LoVo (cell line): ENCODE results near the gene UST.
A peak's percentile ranks its signal among the peaks of the same experiment; 100 is the strongest.
"Not testable (repeated sequence)": the region's sequence is repeated elsewhere in the genome, so short reads cannot be mapped to it uniquely, and the experiment has no call there.

Experiments
- DNase-seq: peaks from one replicate; pipeline ENCODE4 v3.0.0-alpha.2; 2016; ENCODE audit warnings: low spot score

The UST gene

DNA sequence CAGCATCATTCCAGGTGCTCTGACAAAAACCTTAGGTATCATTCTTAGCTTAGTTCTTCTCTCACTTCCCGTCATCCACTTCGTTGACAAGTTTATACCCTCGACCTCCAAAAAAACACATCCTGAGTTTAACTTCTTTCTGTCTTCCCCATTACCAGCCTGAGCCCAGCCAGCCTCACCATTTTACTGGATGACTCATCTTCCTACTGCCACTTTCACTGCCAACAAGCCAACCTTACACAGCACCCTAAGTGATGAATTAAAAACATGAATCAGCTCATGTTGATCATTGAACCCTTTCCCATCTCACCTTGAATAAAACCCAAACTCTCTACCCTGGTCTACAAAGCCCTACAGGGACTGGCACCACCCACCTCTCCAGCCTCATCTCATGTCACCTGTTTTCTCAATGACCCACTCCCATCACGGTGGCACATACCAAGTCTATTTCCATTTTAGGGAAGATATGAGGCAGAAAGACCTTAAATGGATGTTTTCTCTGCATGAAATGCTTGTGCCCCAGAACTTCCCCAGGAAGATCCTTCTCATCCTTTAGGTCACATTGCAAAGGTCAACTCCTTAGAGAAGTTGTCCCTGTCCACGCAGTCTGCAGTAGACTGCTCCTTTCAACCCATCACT is 9.9 kb upstream of the UST start:
- DNase-seq: peak; percentile 8

DNA sequence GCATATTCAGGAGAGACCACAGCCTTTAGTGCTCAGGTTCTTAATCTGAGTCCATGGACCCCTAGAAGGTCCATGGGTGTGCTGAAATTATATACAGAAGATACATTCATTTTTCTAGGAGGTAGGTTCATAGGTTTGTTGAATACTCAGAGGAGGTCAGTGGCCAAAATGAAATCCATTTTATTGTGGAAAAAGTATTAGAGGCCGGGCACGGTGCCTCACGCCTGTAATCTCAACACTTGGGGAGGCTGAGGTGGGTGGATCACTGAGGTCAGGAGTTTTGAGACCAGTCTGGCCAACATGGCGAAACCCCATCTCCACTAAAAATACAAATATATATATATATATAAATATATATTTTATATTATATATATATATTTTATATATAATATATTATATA is 9.0 kb upstream of the UST start:
- no peak for DNase-seq

DNA sequence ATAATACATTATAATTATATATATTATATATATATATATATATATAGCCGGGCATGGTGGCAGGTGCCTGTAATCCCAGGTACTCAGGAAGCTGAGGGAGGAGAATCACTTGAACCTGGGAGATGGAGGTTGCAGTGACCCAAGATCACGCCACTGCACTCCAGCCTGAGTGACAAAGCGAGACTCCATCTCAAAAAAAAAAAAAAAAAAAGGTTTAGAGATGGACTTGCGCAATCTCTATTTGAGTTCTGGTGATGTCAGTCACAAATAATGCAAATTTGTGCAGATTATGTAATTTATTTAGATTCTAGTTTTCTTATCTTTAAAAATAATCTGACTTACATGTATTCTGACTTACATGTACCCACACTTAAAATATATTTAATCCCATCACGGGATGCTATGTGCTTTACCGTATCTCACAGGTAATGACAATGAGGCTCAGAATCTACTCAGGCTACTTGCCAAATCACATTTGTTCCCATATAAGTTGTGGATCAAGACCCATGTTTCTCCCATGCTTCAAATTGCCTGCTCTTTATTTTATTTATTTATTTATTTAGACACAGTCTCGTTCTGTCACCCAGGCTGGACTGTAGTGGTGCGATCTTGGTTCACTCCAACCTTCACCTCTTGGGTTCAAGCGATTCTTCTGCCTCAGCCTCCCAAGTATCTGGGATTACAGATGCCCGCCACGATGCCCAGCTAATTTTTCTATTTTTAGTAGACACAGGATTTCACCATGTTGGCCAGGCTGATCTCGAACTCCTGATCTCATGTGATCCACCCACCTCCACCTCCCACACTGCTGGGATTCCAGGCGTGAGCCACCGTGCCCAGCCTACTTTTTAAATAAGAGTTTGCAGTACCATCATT is 7.6 kb upstream of the UST start:
- no peak for DNase-seq

DNA sequence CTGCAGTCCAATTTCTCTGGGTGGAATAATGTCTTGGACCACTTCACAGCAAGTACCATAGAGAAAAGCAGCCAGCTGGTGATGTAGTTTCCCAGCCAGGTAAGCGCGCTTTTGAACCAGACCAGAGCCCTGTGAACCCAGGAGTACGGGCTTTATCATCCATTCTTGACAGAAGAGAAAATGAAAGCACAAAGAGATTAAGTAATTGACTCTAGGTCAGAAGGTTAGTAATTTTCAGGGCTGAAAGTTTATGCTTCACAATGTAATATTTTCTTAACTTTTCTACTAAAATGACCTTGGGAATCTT is 7.1 kb upstream of the UST start:
- DNase-seq: no peak

DNA sequence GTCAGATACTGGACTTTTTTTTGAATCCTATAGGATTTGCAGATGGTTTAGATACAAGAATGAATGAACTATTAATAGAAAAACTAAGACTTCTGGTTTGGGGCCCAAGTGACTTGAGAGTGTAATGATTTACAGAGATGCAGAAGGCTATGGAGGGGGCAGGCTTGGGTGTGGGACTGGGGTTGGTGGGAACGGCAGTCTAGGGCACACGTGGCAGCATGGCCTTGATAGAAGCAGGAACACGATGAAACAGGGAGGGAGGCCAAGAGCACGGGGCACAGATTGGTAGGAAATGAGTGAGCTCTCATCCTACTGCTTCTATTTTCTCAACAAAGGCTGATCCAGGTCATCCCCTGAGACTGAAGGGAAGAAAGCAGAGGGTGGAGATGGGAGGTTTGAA is 3.4 kb upstream of the UST start:
- DNase-seq: no peak

DNA sequence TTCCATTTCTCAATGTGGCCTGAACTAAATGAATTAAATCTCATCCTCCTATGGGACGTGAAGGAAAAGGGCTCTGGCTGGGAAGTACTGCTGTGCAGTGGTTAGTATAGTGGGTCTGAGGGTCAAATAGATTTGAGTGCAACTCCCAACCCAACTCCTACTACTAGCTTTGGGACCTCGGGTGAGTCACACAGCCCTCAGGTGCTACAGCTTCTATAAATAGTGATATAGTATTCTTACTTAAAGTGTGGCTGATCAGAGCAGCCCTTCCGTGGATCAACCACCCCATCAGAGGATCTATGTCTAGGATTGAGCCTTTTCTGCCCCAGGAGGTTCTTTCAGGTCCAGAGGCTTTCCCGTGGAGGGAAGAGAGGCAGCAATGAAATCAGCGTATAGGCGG is 904 bp upstream of the UST start:
- peak; percentile 31 for DNase-seq

DNA sequence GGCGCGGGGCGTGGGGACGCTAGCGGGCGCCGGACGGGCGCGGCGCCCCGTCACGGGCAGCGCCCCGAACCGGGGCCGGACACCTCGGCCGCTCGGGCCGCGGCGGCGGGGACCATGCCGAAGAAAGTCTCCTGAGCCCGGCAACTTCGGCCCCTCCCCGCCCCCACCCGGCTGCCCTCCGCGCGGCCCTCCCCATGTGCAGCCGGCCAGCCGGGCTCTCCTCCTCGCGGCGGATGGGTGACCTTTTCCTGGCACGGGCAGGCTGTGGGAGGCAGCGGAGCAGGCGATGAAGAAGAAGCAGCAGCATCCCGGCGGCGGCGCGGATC is 278 bp downstream of the UST start:
- DNase-seq: peak; percentile 32

DNA sequence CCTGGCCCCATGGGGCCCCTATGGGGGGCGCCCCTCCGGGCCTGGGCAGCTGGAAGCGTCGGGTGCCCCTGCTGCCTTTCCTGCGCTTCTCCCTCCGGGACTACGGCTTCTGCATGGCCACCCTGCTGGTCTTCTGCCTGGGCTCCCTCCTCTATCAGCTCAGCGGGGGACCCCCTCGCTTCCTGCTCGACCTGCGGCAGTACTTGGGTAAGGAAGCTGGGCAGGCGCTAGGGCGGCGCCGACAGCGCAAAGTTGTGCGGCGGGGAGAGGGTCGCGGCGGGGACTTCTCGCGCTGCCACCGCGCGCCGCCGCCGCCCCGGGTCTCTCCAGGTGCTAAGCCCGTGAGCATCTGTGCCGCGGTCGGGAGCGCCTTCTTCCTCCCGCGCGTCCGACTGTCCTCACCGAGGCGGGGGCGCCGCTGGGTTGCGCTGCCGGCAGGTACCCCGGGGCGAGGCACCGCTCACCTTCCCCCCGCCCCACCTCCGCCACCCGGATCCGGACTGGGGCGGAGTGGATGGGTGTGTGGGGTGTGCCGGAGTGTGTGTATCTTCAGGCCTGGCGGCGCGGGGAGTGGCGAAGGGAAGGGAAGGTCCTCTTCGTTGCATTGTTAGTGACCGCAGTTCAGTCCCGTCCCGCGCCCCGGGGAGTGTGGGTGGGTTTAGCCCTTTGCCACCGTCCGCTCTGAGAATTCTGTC is 788 bp downstream of the UST start:
- peak; percentile 56 for DNase-seq

DNA sequence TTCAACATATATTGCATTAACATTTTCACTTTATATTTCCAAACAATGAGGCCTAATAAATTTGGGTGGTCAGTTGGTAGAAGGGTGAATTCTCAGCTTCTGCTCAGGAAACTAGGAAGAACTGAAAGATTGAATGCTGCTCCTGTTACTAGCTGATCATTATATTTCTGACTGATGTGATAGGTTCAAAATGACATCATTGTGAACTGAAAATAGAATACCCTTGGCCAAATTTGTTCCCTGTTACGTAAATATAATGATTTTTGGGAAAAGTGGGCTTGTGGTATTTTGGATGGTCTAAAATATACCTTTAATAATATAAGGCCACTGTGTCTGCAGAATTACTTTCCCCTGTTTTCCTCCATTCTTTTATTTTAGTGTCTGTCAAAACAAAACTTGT is 2.8 kb downstream of the UST start:
- no peak for DNase-seq

DNA sequence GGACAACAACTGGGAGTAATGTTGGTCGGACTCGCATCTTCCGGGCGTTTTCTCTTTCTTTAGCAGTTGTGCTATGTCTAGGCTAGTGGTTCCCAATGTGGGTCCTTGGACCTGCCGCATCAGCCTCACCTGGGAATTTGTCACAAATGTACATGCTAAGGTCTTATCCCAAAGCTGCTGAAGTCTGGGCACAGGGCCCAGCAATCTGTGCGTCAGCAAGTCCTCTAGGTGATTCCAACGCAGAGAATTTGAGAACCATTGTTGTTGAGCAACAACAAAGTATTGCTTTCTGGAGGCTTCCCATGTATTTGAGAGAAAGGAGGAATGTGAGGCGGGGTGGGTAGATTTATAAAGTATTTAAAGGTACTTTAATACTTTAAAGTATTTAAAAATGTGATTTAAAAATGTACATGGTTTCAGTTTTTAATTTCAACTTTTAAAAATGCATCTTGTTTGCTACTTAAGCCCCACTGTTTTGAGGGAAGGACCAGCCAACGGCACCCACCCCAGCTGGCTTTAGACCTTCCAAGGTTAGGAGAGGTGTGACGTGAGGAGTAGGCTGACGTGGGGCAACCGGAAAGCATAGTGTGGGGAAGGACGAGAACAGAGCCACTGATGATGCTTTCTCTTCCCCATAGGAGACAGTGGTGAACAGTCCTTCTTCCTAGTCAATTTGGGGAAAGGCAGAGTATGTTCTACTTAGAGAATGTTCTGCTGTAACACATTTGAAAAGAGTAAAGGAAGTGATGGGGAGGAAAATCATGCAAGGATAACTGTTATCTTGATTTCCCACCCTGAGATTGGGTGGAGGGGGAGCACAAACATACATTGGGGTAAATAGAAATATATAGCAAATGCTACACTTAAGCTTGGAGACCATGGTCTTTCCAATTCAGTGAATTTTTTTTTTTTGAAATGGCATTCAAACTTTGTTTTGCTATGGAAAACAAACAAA is 4.3 kb downstream of the UST start:
- no peak for DNase-seq

DNA sequence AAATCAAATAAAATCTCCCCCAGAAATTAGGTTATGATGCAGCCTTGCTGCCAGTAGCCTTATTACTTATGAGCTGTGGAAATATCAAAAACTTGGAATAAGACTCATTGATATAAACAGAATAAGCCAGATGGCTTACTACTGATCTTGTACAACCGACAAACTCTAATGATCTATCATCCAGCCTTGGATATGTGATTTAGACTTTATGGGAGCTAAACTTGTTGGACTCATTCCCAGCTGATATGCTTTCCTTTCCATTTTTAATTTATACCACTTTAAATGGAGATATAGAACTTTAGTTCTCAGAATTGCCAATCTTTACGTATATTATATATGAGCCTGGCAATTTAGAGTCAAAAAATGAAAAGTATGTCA is 5.0 kb downstream of the UST start:
- DNase-seq: no peak

DNA sequence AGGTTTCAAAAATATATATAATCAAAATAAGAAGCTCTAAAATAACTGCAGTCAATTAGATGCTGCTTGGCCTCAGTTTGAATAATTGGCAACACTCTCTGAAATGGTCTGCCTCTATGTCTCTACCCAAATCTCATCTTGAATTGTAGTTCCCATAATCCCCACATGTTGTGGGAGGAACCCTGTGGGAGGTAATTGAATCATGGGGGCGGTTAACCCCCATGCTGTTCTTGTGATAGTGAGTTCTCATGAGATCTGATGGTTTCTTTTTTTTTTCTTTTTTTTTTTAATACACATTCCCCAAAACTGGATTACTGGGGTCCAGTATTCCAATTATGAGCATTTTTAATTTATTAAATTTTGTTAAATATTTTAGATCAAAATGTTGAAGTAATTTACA is 8.5 kb downstream of the UST start:
- not testable (repeated sequence) for DNase-seq

DNA sequence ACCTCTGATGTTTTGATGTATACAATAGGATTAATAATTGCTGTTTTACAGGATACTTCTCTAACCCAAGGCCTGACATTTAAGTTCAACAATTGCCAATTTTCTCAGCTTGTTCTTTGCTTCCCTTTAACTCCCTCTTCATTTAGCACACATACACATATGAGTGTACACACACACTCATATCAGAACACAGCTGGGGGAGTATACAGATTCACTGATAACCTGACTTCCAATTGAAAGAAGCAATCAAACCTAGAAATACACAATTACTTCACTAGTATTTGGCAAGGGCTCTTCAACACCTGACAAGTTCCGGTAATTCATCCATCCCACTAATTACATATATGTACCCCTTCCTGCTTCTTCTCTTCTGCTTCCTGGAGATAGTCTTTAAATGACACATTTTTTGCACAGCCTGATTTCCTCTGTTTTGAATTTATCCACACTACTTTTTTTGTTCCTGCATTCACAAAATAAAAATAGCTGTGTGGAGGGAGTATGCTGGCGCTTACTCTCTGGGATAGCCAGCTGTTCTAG is 11.2 kb downstream of the UST start:
- no peak for DNase-seq

DNA sequence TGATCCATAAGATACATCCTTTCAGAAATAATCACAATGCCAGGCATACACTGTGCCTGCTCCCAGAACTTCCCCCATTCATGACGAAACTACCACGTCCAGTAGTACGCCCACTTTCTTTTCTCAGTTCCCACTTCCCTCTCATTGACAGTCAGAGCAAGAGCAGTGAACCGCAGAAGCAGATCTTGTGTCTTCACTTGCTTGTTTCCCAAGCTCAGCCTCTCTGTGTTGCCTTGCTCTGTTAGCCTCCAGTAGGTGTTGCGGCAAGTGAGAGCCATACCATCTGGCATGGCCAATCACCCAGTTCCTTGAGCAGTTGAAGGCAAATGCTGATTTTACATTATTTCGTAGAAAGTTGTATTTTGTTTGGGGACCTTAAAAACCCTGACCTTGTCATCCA is 11.7 kb downstream of the UST start:
- DNase-seq: no peak

DNA sequence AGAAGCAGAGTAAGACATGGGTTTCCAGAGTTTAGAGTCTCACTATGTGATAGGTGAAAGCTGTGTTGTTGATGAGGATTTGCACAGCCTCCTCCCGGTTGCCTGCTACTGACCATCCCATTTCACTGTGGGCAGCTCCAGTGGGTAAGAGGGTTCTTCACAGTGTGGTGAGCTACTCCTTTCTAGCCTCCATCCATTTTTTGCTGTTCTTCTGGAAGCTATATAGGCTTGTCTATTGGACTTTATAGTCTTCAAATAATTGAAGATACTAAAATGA is 13.4 kb downstream of the UST start:
- no peak for DNase-seq

DNA sequence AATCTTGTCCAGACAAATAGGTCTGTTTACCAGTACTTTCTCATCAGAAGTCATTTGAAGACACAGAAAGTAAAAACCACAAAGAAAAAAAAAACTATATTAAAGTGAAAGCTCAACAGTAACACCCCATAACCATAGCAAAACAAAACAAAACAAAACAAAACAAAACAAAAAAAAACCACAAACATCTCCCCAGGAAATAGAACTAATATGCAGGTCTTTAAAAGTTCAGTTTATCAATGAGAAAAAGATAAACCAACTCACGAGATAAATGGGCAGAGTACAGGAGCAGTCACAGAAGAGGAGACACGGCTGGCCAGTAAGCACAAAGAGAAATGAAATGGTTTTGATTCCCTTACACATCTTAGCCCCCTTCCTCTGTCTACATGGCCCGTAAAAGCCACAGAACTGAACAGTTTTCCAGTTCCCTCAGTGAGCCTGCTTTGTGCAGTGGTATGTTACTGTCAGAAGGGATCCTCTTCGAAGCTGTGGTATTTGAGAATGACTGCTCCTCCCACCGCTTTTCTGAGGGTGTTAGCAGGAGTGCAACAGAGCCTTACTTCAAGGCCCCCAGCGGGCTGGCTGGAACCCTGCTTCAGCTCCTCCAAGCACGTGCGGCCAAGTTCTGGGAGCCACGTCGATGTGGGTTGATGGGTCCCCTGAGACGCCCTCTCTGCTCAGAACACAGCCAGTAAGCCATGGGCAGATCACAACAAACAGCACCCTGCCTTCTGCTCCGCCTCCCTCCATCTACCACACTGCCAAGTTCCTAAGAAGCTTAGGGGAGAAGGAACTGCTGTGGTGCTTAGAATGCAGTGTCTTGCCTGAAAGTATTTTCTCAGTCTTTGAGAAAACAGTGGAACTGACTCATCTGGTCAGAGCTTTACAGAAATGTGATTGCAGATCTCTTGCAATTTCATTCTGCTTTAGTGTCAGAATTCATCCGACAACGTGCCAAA is 14.0 kb downstream of the UST start:
- no peak for DNase-seq

DNA sequence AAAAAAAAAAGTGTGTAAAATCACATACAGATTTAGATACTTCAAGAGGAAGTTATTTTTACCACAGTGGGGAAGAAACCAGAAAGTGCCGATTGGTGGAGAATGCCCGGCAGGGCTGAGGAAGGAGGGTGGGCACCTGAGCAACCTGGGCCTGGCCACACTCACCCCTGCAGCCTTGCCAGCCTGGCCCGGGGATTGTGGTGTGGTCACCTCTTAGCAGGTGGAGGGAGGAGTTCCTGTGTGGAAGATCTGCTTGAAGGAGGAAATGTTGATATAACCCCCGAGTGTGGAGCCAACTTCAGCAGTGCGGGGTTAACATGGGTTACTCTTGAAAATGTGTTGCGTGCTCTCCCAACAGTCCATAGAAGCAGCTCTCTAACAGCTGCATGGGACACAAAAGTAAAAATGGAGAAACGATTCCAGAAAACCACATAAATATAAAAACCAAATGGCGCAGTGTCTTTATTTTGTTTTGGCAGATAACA is 14.7 kb downstream of the UST start:
- no peak for DNase-seq

DNA sequence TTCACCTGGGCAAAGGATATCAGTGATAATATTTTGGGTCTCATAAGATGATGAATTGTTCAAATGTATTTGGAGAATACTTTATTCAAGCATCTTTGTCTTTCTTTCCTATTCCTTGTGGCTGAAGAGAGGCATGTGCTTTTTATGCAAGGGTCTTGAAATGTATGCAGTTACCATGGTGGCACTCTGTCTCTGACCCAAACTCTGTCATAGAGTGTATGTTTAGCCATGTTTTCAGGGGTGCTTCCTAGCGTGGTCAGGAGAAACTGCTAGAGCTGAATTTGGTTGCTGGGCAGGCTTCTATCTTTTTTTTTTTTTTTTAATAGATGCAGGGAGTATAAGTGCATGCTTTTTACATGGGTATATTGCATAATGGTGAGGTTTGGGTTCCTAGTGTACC is 15.4 kb downstream of the UST start:
- no peak for DNase-seq

DNA sequence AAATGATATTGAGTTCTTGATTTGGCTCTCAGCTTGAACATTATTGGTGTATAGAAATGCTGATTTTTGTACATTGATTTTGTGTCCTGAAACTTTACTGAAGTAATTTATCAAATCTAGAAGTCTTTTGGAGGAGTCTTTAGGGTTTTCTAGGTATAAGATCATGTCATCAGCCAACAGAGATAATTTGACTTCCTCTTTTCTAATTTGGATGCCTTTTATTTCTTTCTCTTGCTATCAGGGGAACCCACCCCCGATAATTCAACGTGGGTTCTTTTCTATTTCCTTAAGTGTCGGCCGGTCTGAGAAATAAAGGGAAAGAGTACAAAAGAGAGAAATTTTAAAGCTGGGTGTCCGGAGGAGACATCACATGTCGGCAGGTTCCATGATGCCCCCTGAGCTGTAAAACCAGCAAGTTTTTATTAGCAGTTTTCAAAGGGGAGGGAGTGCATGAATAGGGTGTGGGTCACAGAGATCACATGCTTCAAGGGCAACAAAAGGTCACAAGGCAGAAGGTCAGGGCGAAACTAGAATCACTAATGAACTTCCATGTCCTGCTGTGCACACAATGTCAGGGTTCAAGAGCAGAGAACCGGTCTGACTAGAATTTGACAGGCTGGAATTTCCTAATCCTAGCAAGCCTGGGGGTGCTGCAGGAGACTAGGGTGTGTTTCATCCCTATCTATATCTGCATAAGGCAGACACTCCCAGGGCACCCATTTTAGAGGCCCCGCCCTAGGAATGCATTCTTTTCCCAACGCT is 17.6 kb downstream of the UST start:
- DNase-seq: peak; percentile 48
